Fibroblast of mammary gland (primary cell): ENCODE data around the gene SERAC1.

Experiments
- DNase-seq: peaks from one replicate; pipeline ENCODE4 v3.0.0-alpha.2; 2010; ENCODE audit warnings: low read depth
- H3K4me3 ChIP-seq: 2 replicates; pipeline ENCODE4 v1.5.1; 2011; ENCODE audit warnings: low read depth, mild to moderate bottlenecking, low read length, moderate library complexity; ENCODE audit not compliant: control insufficient read depth
- TF ChIP-seq, protein P1 (sequence below): conservative IDR thresholded peaks from 2 replicates; pipeline ENCODE4 v1.5.1; 2011; ENCODE audit warnings: low read depth, low read length, inconsistent platforms; ENCODE audit not compliant: control insufficient read depth, insufficient read depth

The SERAC1 gene

DNA sequence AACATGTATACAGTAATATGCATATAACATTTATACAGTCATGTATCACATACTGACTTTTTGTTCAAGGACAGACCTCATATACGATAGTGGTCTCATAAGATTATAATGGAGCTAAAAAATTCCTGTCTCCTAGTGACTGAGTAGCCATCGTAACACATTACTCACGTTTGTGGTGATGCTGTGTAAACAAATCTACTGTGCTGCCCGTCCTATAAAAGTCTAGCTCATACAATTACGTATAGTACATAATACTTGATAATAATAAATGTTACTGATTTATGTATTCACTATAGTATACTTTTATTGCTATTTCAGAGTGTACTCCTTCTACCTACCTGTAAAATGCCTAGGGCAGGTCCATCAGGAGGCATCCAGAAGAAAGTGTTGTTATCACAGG lies 17.4 kb downstream of the SERAC1 start:
- DNase-seq, result peak; percentile 77
- TF ChIP-seq, protein P1, sequence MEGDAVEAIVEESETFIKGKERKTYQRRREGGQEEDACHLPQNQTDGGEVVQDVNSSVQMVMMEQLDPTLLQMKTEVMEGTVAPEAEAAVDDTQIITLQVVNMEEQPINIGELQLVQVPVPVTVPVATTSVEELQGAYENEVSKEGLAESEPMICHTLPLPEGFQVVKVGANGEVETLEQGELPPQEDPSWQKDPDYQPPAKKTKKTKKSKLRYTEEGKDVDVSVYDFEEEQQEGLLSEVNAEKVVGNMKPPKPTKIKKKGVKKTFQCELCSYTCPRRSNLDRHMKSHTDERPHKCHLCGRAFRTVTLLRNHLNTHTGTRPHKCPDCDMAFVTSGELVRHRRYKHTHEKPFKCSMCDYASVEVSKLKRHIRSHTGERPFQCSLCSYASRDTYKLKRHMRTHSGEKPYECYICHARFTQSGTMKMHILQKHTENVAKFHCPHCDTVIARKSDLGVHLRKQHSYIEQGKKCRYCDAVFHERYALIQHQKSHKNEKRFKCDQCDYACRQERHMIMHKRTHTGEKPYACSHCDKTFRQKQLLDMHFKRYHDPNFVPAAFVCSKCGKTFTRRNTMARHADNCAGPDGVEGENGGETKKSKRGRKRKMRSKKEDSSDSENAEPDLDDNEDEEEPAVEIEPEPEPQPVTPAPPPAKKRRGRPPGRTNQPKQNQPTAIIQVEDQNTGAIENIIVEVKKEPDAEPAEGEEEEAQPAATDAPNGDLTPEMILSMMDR, result no peak
- H3K4me3 ChIP-seq, result no peak overlapping the region

DNA sequence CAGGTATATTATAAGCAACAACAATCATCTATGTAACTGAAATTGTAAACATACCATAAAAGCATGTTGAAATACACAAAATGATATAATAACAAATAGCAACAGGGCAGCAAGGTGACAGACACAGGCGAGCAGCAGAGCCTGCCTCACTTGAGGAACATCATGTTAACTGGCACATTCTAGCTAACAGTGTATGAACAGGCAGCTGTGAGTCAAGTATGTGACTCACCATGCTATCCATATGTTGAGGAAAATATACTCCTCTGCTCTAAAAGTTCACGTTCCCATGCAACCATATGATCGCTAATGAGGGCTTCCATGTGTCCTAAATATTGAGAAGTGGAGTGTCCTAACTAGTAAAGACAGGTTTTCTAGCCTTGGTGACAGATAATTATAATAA lies 18.4 kb downstream of the SERAC1 start:
- no peak overlapping the region for H3K4me3 ChIP-seq
- DNase-seq, result peak; percentile 86
- TF ChIP-seq, protein P1, result no peak

DNA sequence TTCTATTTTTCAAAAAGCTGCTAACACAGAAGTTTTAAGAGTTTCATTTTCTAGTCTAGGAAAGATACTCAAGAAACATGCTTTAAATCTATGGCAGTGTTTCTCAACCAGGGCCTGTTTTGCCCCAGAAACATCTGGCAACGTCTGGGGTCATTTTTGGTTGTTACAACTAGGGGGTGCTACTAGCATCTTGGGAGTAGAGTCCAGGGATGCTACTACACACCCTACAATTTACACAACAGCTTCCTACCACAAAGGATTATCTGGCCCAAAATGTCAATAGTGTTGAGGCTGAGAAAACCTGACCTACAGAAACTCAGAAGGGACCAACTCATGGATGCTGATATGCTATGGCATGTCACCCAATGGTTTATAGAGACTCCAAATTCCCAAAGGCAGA lies 24.4 kb downstream of the SERAC1 start:
- peak; percentile 49 for DNase-seq
- no peak overlapping the region for H3K4me3 ChIP-seq
- TF ChIP-seq, protein P1, result peak; percentile 52

DNA sequence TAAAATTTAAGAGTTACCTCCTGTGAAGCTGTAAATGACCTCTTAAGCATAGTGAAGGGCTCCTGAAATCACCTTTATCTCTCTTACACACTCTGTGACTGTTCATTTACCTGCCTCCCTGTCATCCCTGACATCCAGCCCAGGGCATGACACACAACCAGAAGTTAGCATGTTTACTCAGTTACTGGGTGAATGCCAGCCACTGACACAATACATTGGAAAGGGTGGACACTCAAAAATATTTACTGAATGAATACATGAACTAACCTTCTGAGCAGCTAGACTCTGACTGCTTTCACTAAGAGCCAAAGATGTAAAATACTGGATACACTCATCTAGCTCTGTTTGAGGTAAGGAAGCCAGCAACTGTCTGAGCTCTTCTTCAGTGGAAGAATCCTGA lies 25.3 kb downstream of the SERAC1 start:
- DNase-seq, result peak; percentile 89
- H3K4me3 ChIP-seq, result no peak overlapping the region
- TF ChIP-seq, protein P1, result no peak

DNA sequence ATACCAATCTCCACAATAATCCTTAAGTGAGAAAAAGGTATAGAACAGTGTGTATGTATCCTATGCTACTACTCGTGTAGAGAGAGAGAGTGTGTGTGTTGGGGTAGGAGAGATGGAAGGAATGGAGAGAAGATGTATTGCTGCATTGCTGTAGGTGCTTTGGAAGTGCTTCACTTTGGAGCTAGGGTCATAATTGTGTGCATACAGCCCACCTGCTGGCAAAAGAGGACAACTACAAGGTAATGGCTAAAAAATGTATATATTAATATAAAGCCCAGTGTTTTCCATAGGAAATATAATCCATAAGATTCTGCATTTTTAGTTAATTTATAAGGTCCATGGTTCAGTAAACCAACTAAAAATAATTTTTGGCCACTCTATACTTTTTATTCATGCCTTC lies 36.1 kb downstream of the SERAC1 start:
- TF ChIP-seq, protein P1, result peak; percentile 56
- peak; percentile 35 for DNase-seq
- no peak overlapping the region for H3K4me3 ChIP-seq

DNA sequence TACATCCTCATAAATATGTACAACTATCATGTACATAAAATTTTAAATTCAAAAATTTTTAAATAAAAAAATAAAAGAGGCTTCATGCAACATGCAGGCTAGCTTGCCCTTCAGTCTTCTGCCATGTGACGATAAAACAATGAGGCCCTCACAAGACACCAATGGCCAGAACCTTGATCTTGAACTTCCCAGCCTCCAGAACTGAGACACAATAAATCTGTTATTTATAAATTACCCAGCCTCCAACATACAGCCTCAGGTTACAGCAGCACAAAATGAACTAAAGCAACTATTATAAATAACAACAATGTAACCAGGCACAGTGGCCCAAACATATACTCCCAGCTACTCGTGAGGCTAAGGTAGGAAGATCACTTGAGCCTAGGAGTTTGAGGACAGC lies 42.8 kb downstream of the SERAC1 start:
- no peak for DNase-seq
- TF ChIP-seq, protein P1, result no peak
- H3K4me3 ChIP-seq, result no peak overlapping the region

DNA sequence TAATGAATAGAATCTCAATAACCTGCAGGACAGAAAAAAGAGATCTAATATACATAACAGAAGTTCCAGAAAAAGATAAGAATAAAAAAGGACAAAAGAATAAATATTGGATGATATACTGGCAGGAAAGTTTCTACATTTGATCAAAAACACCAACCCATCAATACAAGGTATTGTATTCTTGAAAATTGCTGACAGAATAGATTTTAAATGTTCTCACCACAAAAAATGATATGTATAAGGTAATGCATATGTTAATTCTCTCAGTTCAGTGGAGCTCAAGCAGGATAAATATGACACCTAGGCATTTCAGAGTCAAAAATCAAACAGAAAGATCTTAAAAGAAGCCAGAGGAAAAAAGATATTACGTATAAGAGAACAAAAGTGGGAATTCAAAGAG lies 43.8 kb downstream of the SERAC1 start:
- TF ChIP-seq, protein P1, result no peak
- no peak overlapping the region for H3K4me3 ChIP-seq
- DNase-seq, result no peak
